Naive thymus-derived CD4-positive, alpha-beta T cell (primary cell): ENCODE results near the gene CANT1. TPM values are rescaled to one million over a fixed set of nuclear protein-coding genes. Genes with fewer than 3 reads are reported as not detected.

Experiments used
- ATAC-seq: fragments of 150-1000 bp; cut with Tn5 transposase; 2 replicates; pipeline ENCODE4 v1.10.0; 2021; ENCODE audit warnings: mild to moderate bottlenecking, moderate library complexity
- CTCF ChIA-PET: fragments of 350-600 bp; sonication (Branson Sonifier 250); formaldehyde crosslinking; loops from one replicate; lab custom pipeline; 2021; ENCODE audit warnings: antibody characterized with exemption; lab: Charles Lee
- POLR2A ChIA-PET: fragments of 350-600 bp; sonication (Branson Sonifier 250); formaldehyde crosslinking; loops from one replicate; lab custom pipeline; 2021; ENCODE audit warnings: antibody characterized with exemption, inconsistent platforms; lab: Charles Lee
- DNase-seq, 9 donors: peaks; one replicate each; pipeline versions ENCODE4 v3.0.0 to v3.0.0-alpha.2; 2020 to 2022; ENCODE audit warnings: mixed read lengths in 1 of 9
- H3K27ac ChIP-seq: one replicate; pipeline ENCODE4 v1.7.0; 2013; ENCODE audit warnings: mild to moderate bottlenecking, low read depth, low read length, moderate library complexity
- H3K27me3 ChIP-seq, 2 donors: one replicate each; pipeline ENCODE4 v1.7.0; 2013; ENCODE audit warnings: low read length in 2 of 2, mild to moderate bottlenecking in 2 of 2, moderate library complexity in 2 of 2; ENCODE audit not compliant: control insufficient read depth in 2 of 2, insufficient read depth in 2 of 2
- H3K36me3 ChIP-seq, 3 experiments: 1 replicate in 2 of 3; 2 replicates in 1 of 3; pipeline ENCODE4 v1.7.0; 2013; ENCODE audit warnings: low read length in 3 of 3, mild to moderate bottlenecking in 3 of 3, moderate library complexity in 1 of 3; ENCODE audit not compliant: insufficient read depth in 3 of 3, control insufficient read depth in 2 of 3
- H3K4me1 ChIP-seq, 2 donors: one replicate each; pipeline ENCODE4 v1.7.0; 2013; ENCODE audit warnings: low read length in 2 of 2, mild to moderate bottlenecking in 2 of 2, moderate library complexity in 1 of 2; ENCODE audit not compliant: control insufficient read depth in 2 of 2, insufficient read depth in 2 of 2
- H3K4me3 ChIP-seq: 2 replicates; pipeline ENCODE4 v1.7.0; 2013; ENCODE audit warnings: mild to moderate bottlenecking, low read length
- H3K9me3 ChIP-seq, 3 experiments: 1 replicate in 2 of 3; 2 replicates in 1 of 3; pipeline ENCODE4 v1.7.0; 2013; ENCODE audit warnings: low read length in 3 of 3; ENCODE audit not compliant: control insufficient read depth in 2 of 3
- H3K27ac Mint-ChIP-seq, 9 donors: one replicate each; pipeline ENCODE4 v1.8.0; 2020 to 2022; ENCODE audit warnings: mixed read lengths in 9 of 9, mild to moderate bottlenecking in 8 of 9, moderate library complexity in 5 of 9, inconsistent platforms in 2 of 9
- H3K27me3 Mint-ChIP-seq, 5 donors: one replicate each; pipeline ENCODE4 v1.8.0; 2021 to 2022; ENCODE audit warnings: mixed read lengths in 5 of 5, mild to moderate bottlenecking in 1 of 5
- H3K36me3 Mint-ChIP-seq, 5 donors: one replicate each; pipeline ENCODE4 v1.8.0; 2020 to 2022; ENCODE audit warnings: mixed read lengths in 5 of 5, mild to moderate bottlenecking in 3 of 5, inconsistent platforms in 1 of 5
- H3K4me1 Mint-ChIP-seq, 7 donors: one replicate each; pipeline ENCODE4 v1.8.0; 2020 to 2022; ENCODE audit warnings: mixed read lengths in 7 of 7, mild to moderate bottlenecking in 3 of 7, inconsistent platforms in 1 of 7
- H3K4me3 Mint-ChIP-seq, 10 donors: one replicate each; pipeline ENCODE4 v1.8.0; 2020 to 2022; ENCODE audit warnings: mild to moderate bottlenecking in 10 of 10, mixed read lengths in 10 of 10, moderate library complexity in 6 of 10, inconsistent platforms in 2 of 10
- H3K9me3 Mint-ChIP-seq, 11 donors: one replicate each; pipeline ENCODE4 v1.8.0; 2020 to 2022; ENCODE audit warnings: mixed read lengths in 11 of 11, mild to moderate bottlenecking in 4 of 11, inconsistent platforms in 1 of 11, moderate library complexity in 1 of 11
- intact Hi-C, 2 donors: fragments of 100-400 bp; cut with micrococcal nuclease; formaldehyde crosslinking; loops; one replicate each; pipeline ENCODE4 v1.15.1; 2023
- polyA plus RNA-seq, 2 donors: library from polyadenylated mRNA; unstranded; fragments of 300-500 nt; fragmentation: Illumina TruSeq; gene quantifications; one replicate each; pipeline ENCODE4 v1.2.3, GENCODE V29; 2021
- total RNA-seq, 6 experiments: library from RNA in 5 of 6; stranded (reverse) in 5 of 6; gene quantifications; 1 replicate in 5 of 6; 2 replicates in 1 of 6; pipeline ENCODE4 v1.2.3 and lab custom pipeline; 2021 to 2026

Gene CANT1
- total and polyA plus RNA-seq, 7 experiments from 2014 or later = 11.2 to 82.2 (median 42.3) TPM

GRCh38 chr17:79047291-79047920 is 37.8 kb upstream of the CANT1 start:
- Mint-ChIP-seq H3K4me1 (peaks cover 0 to 9% (median 5%) of the 10 kb centered on the region in 7 donors), H3K9me3 (peaks cover 0 to 11% (median 0%) of the 10 kb centered on the region in 11 donors), H3K4me3 (no peak overlapping the region), H3K36me3 (no peaks in the 10 kb centered on the region), H3K27ac (no peak overlapping the region), H3K27me3 (peaks cover 4 to 17% (median 12%) of the 10 kb centered on the region in 5 donors)
- POLR2A ChIA-PET = no interaction called here
- no peaks in the 10 kb centered on the region for H3K9me3 ChIP-seq
- H3K4me3 ChIP-seq = no peak overlapping the region
- H3K27ac ChIP-seq = no peak overlapping the region
- no peak for DNase-seq
- ATAC-seq = no peak
- no peaks in the 10 kb centered on the region for H3K36me3 ChIP-seq
- no peaks in the 10 kb centered on the region for H3K4me1 ChIP-seq
- no peaks in the 10 kb centered on the region for H3K27me3 ChIP-seq
- CTCF ChIA-PET = no interaction called here
- intact Hi-C loops = no loop called here

GRCh38 chr17:79046916-79047280 is 37.3 kb upstream of the CANT1 start:
- intact Hi-C loops = loop anchor here (1.0 kb wide), 4 partner anchors 35 to 346 kb away; no protein-coding TSS in a partner anchor
- H3K4me1 ChIP-seq = no peaks in the 10 kb centered on the region
- Mint-ChIP-seq H3K4me1 (peaks cover 0 to 9% (median 5%) of the 10 kb centered on the region in 7 donors), H3K9me3 (peaks cover 0 to 9% (median 0%) of the 10 kb centered on the region in 11 donors), H3K27me3 (peaks cover 4 to 17% (median 12%) of the 10 kb centered on the region in 5 donors), H3K36me3 (no peaks in the 10 kb centered on the region), H3K27ac (no peak overlapping the region), H3K4me3 (no peak overlapping the region)
- no peak overlapping the region for H3K27ac ChIP-seq
- POLR2A ChIA-PET = no interaction called here
- no peaks in the 10 kb centered on the region for H3K36me3 ChIP-seq
- CTCF ChIA-PET = no interaction called here
- no peak overlapping the region for H3K4me3 ChIP-seq
- no peaks in the 10 kb centered on the region for H3K27me3 ChIP-seq
- H3K9me3 ChIP-seq = no peaks in the 10 kb centered on the region
- ATAC-seq = no peak
- DNase-seq = no peak

- H3K36me3 ChIP-seq = no peaks in the 10 kb centered on the region
- no peak for ATAC-seq
- H3K4me3 ChIP-seq = no peak overlapping the region
- intact Hi-C loops = loop anchor here (1.0 kb wide), 4 partner anchors 36 to 347 kb away; no protein-coding TSS in a partner anchor
- POLR2A ChIA-PET = interaction anchor here (0.8 kb wide), 1 partner anchor 28 kb away, joined by 3 read pairs; the partner anchor contains the start of gene ENGASE
- no peaks in the 10 kb centered on the region for H3K27me3 ChIP-seq
- H3K4me1 ChIP-seq = no peaks in the 10 kb centered on the region
- H3K27me3 Mint-ChIP-seq = peaks cover 4 to 17% (median 12%) of the 10 kb centered on the region in 5 donors
- DNase-seq = no peak
- H3K4me3 Mint-ChIP-seq = no peak overlapping the region
- H3K4me1 Mint-ChIP-seq = peaks cover 0 to 9% (median 5%) of the 10 kb centered on the region in 7 donors
- no peaks in the 10 kb centered on the region for H3K9me3 ChIP-seq
- peak overlapping the region in 1 of 9 donors; percentile 32 for H3K27ac Mint-ChIP-seq
- no peak overlapping the region for H3K27ac ChIP-seq
- no peaks in the 10 kb centered on the region for H3K36me3 Mint-ChIP-seq
- CTCF ChIA-PET = interaction anchor here (0.7 to 1.3 kb wide), 7 partner anchors 8 to 347 kb away, joined by 3 to 9 read pairs (median 4); no protein-coding TSS in a partner anchor
- peaks cover 0 to 9% (median 0%) of the 10 kb centered on the region in 11 donors for H3K9me3 Mint-ChIP-seq
Observed at GRCh38 chr17:79046197-79046915, 36.8 kb upstream of the CANT1 start.

- CTCF ChIA-PET = interaction anchor here (0.7 to 1.6 kb wide), 9 partner anchors 8 to 348 kb away, joined by 3 to 9 read pairs (median 4); no protein-coding TSS in a partner anchor
- no peaks in the 10 kb centered on the region for H3K36me3 ChIP-seq
- H3K27me3 ChIP-seq = no peaks in the 10 kb centered on the region
Observed at GRCh38 chr17:79045842-79046196, 36.3 kb upstream of the CANT1 start.

GRCh38 chr17:79045001-79045729 is 35.6 kb upstream of the CANT1 start:
- Mint-ChIP-seq H3K27me3 (peaks cover 4 to 16% (median 12%) of the 10 kb centered on the region in 5 donors), H3K4me1 (peaks cover 0 to 9% (median 5%) of the 10 kb centered on the region in 7 donors), H3K27ac (peak overlapping the region in 2 of 9 donors; percentile 36 to 86), H3K4me3 (no peak overlapping the region), H3K36me3 (no peaks in the 10 kb centered on the region), H3K9me3 (peaks cover 0 to 9% (median 0%) of the 10 kb centered on the region in 11 donors)
- Histone ChIP-seq H3K4me1 (no peaks in the 10 kb centered on the region), H3K27ac (no peak overlapping the region), H3K4me3 (no peak overlapping the region), H3K9me3 (no peaks in the 10 kb centered on the region), H3K36me3 (no peaks in the 10 kb centered on the region), H3K27me3 (no peaks in the 10 kb centered on the region)
- DNase-seq = no peak
- CTCF ChIA-PET = interaction anchor here (0.8 to 1.6 kb wide), 10 partner anchors 9 to 349 kb away, joined by 3 to 9 read pairs (median 4); no protein-coding TSS in a partner anchor
- POLR2A ChIA-PET = interaction anchor here (0.6 kb wide), 1 partner anchor 328 kb away, joined by 3 read pairs; no protein-coding TSS in a partner anchor
- intact Hi-C loops = no loop called here
- ATAC-seq = no peak

More at GRCh38 chr17:79045842-79046196, 36.3 kb upstream of the CANT1 start:
- Mint-ChIP-seq H3K4me1 (peaks cover 0 to 9% (median 5%) of the 10 kb centered on the region in 7 donors), H3K4me3 (no peak overlapping the region), H3K36me3 (no peaks in the 10 kb centered on the region), H3K27me3 (peaks cover 4 to 17% (median 12%) of the 10 kb centered on the region in 5 donors), H3K27ac (peak overlapping the region in 1 of 9 donors; percentile 32), H3K9me3 (peaks cover 0 to 9% (median 0%) of the 10 kb centered on the region in 11 donors)
- Histone ChIP-seq H3K4me3 (no peak overlapping the region), H3K4me1 (no peaks in the 10 kb centered on the region), H3K27ac (no peak overlapping the region), H3K9me3 (no peaks in the 10 kb centered on the region)
- intact Hi-C loops = loop anchor here (1.0 kb wide), 4 partner anchors 36 to 347 kb away; no protein-coding TSS in a partner anchor
- POLR2A ChIA-PET = interaction anchor here (0.8 kb wide), 1 partner anchor 29 kb away, joined by 3 read pairs; the partner anchor contains the start of gene ENGASE
- ATAC-seq (peak; percentile 85), DNase-seq (peak in 8 of 9 donors; percentile 23 to 71 (median 56))

GRCh38 chr17:79044462-79044861 is 34.9 kb upstream of the CANT1 start:
- ATAC-seq (no peak), DNase-seq (no peak)
- Histone ChIP-seq H3K36me3 (no peaks in the 10 kb centered on the region), H3K9me3 (no peaks in the 10 kb centered on the region), H3K4me3 (no peak overlapping the region), H3K27ac (no peak overlapping the region), H3K27me3 (no peaks in the 10 kb centered on the region), H3K4me1 (no peaks in the 10 kb centered on the region)
- Mint-ChIP-seq H3K9me3 (peaks cover 0 to 9% (median 0%) of the 10 kb centered on the region in 11 donors), H3K27me3 (peaks cover 4 to 14% (median 12%) of the 10 kb centered on the region in 5 donors), H3K4me1 (peaks cover 0 to 9% (median 5%) of the 10 kb centered on the region in 7 donors), H3K27ac (no peak overlapping the region), H3K36me3 (no peaks in the 10 kb centered on the region), H3K4me3 (no peak overlapping the region)
- ChIA-PET CTCF (interaction anchor here (1.1 to 1.6 kb wide), 3 partner anchors 10 to 26 kb away, joined by 3 to 6 read pairs (median 3); no protein-coding TSS in a partner anchor), POLR2A (no interaction called here)
- intact Hi-C loops = no loop called here
